GM23248 (cell line): ENCODE results near the gene NSMCE1.

Experiments used
- EZH2 ChIP-seq: fragments of 200-600 bp; sonication (generic); IDR thresholded peaks from 2 replicates; pipeline ENCODE4 v1.6.1; 2018; ENCODE audit warnings: antibody characterized with exemption, mild to moderate bottlenecking; ENCODE audit not compliant: insufficient read depth, poor library complexity, severe bottlenecking
- EZH2phosphoT487 ChIP-seq: fragments of 200-600 bp; sonication (generic); IDR thresholded peaks from 2 replicates; pipeline ENCODE4 v1.6.1; 2018; ENCODE audit warnings: antibody characterized with exemption, moderate library complexity, mild to moderate bottlenecking, low read depth; ENCODE audit not compliant: insufficient read depth

DNA sequence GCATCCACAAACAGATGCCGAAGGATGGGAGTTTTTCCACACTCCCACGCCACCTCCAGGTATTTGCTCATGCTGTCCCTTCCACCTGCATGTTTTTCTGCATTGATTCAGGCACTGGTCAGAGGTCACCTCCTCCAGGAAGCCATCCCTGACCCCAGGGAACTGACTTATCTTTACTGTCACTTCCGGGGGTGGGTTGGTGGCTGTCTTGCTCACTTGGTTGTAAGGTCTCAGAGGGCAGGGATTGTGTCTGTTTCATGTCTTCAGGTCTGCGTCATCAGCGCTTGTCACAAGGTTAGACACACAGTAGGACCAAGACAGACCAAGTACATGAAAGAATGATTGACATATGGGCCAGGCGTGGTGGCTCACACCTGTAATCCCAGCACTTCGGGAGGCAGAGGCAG, 43.3 kb upstream of the NSMCE1 start:
- TF ChIP-seq EZH2 (no peak), EZH2phosphoT487 (no peak)
